Activated CD4-positive, alpha-beta T cell treated with anti-CD3 and anti-CD28 coated beads, Interleukin-2, amount 50 U/mL, for 1 hour (primary cell): Measurements from ENCODE around the gene GALNT9.
"Not testable (repeated sequence)": the region's sequence is repeated elsewhere in the genome, so short reads cannot be mapped to it uniquely, and the experiment has no call there.

Experiments
- DNase-seq: peaks from one replicate; pipeline ENCODE4 v3.0.0-alpha.2; 2020

GALNT9 gene

DNA sequence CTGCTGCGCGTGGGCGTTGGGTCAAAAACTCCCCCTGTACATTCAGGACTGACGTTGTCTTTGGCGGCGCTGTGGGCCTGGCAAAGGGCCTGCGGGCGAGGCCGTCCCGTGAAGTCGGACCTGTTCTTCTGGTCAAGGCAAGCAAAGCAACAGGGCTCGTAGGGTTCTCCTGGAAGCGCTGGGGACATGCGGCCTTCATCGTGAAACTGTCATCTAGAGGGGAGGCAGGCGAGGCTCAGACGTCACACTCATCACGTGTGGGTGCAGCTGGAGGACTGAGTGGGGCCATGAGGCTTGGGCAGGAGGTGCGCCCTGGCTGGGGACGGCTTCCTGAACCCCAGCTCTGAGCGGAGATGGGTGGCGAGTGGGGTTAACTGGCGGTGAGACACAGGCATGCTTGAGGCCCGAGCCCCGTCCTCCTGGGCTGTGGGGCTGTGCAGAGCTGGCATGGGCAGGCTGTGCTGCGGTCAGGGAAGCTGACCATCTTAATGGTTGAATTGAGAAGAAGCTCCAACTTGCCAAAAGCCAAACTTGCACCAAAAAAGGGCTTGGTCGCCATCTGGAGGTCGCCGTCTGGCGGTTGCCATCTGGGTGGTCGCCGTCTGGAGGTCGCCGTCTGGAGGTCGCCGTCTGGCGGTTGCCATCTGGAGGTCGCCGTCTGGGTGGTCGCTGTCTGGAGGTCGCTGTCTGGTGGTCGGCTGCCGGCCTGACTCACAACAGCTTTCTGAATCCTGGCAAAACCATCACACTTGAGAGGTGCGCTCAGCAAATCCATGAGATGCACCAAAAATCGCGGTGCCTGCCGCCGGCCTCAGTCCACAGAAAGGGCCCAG, 119.0 kb downstream of the GALNT9 start:
- DNase-seq = no peak

DNA sequence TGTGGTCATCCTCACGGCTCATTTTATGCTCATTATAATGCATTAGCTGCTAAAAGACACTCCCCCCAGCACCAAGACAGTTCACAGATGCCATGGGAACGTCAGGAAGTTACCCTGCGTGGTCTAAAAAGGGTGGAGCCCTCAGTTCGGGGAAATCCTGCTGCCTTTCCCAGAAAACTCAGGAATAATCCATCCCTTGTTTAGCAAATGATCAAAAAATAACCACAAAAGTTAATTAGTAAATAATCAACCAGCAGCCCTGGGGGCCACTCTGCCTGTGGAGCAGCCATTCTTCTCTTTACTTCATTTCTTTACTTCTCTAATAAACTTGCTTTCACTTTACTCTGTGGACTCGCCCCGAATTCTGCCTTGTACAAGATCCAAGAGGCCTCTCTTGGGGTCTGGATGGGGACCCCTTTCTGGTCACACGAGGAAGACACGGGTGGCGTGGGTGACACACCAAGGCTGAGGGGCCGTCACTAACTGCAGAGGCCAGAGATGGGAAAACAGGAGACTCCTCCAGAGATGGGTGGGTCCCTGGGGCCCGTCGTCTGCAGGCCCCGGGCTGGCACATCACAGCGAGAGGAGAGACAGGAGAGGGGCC, 119.7 kb downstream of the GALNT9 start:
- DNase-seq = no peak

DNA sequence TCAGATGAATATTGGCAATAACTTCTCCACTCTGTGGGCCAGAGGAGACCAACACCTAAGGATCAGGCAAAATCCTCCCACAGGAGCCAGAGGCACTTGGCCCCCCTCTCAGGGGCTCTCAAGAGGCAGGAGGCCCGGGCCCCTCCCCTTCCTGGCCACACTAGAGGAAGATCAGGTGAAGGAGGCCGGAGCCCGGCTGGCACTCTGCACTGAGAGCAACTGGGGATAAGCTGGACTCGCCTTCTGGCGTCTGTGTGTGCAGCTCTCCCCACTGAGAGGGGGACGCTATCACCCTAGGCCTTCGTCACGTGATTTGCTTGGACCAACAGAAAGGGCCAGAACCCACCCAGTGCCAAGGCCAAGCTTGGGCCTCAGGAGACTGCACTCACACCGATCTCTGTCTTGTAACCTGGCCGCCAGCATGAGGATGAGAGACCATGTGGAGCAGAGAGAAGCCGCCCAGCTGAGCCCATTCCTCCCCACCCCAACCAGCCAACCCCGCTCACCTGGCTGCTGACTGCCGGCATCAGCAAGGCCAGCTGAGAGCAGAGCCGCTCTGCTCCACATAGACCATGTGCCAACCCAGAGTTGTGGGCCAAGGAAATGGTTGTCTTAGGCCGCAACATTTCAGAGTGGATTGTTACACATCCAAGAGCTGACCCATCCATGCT, 121.1 kb downstream of the GALNT9 start:
- DNase-seq = no peak

DNA sequence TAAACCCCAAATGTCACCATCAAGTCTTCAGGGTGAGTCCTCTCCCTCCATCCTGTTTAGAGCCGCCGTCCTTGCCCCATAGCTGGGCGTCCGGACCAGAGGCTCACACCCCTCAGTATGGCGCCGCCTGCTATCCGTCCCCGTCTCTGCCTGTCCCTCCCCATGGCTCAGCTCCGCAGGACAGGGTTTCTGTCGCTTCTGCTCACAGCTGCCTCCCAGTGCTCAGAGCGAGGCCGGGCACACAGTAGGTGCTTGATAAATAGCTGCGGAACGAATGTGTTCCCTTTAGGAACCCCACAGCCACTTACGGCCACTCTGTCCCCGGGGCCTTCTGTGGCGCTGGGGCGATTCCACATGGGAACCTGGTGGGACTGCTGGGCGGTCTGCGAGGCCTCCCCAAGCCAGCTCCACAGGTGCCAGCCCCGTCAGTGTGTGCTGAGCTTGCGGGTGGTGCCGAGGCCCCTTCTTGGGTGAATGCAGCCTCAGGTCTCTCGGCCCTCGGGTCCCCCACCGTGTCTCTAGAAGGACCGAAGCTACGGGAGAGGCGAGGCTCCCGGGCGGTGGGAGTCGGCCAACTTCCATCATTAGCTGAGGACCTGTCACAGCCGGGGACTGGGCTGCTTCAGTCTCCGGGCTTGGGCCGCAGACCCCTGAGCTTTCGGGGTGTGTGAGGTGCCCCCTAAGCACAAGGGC, 122.2 kb downstream of the GALNT9 start:
- DNase-seq = no peak

DNA sequence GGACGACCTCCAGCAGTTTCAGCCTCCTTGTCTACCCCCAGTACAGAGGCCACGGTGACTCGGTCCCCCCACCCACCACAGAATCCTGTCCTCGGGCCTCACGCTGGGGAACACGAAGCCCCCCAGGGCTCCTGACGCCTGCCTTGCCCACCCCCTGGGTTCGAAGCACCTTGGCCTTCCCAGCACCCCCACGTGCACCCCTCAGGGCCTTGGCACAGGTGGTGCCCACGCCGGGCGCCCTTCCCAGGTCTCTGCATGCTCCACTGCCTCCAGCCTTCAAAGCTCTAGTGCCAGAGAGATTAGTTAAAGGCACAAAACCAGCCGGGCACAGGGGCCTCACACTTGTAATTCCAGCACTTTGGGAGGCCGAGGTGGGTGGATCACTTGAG, 123.3 kb downstream of the GALNT9 start:
- DNase-seq = no peak

DNA sequence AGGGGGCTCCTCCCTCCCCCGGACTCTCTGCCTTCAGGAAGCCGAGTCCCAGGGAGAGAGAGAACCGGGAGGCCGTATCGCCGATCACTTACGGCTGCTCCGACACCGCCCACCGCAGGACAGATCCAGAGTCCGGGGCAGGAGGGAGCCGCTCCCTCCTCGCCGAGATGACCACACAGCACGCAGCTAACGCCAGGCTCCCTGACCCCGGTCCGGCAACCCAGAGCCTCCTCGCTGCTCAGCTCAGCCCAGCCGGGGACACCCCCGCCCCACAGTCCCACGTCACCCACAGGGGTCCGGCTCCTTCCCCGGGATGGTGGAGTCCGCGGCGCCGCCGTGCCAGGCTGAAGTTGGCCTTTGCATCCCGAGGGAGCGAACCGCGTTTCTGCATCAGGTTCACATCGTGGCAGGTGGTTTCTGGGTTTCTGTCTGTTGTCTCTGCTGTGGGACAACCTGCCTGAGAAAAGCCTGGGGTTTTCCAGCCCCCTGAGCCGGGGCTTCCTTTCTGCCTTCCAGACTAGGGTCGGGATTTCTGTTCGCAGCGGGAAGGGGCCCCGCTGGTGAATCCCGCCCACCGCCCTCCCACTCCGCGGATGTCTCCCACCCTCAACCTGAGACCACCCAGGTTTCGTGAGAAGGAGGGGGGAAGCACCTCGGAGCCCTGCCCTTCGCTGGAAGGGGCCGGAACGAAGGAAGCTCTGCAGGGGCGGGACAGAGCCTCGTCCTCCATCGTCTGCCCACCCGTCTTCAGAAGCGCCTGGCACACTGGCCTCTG, 123.9 kb downstream of the GALNT9 start:
- DNase-seq = no peak

DNA sequence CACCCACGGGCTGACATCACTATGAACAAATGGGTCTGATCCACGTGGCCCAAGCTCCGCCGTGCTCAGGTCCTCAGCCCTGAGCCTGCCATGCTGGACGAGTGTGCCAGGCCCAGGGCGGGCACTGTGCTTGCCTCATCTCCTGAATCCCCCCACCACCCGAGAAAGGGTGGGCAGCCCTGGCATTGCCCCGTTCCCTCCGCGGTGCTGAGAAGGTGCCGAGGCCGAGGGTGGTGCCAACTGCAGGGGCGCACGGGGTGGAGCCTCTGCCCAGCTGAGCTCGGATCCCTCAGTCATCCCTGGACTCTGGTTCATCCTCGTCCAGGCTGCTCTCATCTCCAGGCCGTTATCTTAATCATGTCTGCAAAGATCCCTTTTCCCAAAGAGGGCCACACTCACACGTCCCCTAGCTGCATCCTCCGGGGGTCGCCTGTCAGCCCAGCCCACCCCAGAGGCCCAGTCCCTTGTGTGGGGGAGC, 124.6 kb downstream of the GALNT9 start:
- no peak for DNase-seq

DNA sequence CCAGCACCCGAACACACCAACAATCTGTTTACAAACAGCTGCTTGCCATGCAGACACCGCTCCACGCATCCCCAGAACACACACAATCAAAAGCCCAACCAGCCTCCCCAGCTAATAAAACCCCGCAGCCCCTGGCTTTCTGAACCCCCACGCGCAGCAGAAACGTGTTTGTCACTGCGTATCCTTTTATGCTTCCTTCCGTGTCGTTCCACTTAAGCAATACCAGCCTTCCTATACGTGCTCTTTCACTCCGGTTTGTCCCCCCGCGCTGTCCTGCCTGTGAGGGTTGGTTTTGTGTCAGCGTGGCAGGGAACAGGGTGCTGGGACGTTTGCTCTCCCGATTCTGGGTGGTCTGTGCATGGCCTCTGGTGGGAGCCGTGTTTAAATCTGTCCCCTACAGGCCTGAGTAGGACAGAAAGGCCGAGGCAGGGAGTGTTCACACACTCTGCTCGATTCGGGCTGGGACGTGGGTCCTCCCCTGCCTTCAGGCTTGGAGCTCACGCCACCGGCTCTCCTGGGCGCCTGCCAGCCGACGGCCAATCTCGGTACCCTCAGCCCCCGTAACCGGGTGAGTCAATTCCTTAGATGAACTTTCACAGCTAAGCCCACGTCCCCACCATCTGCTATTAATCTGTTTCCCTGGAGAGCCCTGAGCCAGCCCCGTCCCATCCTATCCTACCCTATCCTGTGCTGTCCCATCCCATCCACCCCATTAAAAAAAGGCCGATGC, 125.2 kb downstream of the GALNT9 start:
- no peak for DNase-seq

DNA sequence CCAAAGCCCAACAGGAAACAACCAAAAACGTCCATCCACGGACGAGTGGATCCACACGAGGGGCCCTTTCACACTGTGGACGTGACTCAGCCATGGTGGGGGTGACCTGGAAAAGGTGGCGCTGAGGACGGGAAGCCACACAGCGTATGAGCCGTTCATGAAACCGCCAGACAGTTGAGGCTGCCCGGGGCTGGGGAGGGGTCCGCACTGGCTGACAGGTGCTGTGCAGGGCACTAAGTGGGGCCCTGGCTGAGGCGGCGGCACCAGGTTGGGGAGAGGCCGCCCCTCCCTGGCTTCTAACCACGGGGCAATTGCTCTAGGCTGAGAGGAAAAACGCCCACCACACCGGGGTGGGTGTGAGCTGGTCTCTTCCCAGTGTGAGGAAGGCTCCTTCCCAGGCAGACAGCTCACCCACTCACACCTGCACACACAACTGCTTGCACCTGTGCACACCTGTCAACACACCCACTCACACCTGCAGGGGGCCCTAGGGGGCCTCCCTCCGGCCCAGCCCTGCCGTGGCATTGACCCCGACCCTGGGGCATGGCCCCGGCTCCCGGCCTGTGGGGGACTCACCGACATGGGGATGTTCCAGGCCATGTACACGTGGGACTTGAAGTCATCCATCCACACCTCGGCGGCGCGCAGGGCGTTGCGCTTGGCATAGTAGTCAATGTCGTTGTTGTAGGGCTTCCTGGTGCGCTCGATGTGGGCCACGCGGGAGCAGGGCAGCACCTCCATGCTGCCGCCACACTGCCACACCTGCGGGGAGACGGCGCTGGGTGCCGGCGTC, 126.3 kb downstream of the GALNT9 start:
- DNase-seq = no peak

DNA sequence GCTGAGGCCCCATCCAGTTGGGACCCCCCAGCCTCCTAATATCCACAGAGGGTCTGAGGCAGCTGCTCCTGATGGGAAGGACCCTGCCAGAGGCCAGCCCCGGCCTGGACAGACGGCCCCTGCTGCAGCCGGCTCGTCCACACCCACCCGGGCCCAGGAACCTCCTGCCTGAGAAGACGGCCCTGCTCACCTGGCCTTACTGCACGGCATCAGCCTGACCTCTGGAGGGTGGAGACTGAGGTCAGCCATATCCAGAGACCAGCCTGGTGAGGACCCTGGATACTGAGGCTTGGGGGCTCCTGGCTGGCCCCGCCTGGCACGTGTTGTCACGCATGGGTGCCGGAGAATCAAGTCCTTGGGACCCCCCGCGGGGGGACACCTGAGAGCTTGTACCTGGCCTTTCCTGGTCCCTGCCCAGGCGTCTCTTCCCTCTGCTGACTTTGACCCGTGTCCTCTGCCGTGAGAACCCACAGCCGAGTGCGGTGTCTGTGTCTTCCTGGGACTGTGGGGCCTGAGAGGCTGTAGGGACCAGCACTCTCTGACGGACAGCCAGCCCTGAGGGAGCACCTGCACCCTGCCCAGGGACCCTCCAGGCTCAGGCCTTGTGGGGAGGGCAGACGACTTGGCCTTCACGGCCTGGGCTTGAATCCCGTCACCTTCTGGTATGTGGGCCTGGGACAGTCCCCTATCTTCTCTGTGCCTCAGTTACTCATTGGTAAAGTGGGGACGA, 127.8 kb downstream of the GALNT9 start:
- DNase-seq = no peak

DNA sequence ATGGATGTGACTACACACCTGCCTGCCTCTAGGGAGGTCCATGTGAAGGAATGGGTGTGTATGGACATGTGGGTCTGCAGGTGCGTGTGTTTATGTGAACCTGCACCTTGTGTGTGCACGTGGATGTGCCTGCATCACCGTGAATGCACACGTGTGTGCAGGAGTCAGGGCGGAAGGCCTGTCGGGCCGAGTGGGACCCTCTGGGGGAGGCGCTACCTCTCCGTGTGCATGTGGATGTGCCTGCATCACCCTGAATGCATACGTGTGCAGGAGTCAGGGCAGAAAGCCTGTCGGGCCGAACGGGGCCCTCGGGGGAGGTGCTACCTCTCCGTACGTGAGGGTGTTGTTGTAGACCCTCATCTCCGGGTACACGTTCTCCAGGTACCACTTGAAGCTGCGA, 128.6 kb downstream of the GALNT9 start:
- no peak for DNase-seq

DNA sequence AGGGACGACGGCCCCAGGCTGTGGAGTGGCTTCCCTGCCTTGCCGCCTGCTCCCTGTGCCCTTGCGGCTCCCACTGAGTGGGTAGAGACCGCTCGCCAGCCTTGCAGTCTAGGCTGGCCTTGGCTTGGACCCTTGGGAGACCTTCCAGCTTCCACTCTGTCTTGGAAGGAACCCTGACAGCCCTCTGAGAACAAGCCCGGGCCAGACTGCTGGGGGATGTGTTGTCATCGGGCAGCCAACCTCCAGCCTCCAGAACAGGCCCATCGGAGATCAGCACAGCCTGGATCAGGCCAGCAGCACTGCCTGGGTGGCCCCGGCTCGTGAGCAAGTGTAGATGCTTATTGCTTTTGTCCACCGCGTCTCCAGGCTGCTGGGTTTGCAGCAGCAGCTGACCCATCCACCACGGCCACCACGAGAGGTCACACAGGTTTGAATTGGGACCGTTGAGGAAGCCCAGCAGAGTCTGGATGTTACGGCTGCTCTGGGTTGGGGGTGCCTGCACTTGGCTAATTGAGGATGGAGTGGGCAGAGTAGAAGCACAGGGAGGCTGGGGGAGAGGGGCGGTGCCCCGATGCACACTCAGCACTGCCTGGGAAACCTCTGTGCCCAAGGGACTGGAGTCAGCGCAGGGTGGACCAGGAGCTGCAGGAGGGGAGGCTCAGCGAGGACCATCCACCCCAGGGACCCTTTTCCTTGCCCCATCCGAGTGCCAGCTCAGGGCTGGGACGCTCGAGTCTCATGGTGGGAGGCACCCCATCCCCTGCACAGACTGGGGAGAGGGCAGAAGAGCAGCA, 129.7 kb downstream of the GALNT9 start:
- no peak for DNase-seq

DNA sequence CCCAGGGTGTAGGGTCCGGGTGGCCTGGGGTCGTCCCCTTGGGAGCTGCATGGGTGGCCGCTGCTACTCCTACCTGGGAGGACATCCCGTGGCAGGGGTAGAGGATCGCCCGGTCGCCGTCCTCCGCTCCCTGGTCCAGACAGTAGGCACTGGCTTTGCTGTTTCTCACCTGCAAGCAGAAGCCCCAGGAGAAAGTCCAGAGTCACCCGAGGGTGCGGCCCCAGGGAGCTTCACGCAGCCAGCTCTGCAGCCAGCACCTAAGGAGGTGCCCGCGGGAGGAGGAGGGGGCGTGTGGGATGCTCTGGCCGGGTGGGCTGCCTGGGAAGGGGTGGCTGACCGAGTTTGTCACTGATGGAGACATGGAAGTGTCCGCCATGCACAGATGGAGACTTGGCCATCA, 130.3 kb downstream of the GALNT9 start:
- DNase-seq = no peak

DNA sequence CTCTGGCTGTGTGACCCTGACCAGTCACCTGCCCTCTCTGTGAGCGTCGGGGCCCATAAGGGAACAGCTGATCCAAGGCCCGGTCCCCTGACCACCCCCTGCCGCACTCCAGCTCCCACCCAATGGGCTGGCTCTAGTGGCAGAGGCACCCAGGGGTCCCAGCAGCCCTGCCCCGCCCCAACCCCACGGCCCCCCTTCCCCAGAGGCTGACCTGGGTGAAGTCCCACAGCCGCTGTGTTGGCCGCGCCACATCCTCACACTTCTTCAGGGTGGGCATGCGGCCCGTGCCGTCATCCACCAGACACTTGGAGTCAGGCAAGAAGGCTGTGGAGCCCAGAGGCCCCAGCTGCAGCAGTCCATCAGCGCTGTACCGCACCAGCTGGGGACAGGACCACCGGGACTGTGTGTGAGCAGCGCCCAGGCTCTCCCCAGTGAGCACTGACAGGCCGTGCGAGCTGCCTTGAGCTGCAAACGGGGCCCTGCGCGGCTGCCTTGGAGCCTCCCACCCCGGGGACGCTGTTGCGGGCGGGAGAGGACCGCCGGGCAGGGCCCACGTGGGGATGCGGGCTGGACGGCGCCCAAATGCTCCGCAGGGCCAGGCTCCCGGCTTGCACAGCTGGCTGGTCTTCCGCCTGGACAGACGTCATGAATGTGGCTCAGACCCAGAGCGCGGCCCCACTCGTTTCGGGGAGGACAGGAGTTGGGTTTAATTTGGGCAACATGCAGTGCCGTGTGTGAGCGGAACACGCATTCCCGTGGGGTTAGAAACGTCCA, 131.6 kb downstream of the GALNT9 start:
- DNase-seq = no peak

DNA sequence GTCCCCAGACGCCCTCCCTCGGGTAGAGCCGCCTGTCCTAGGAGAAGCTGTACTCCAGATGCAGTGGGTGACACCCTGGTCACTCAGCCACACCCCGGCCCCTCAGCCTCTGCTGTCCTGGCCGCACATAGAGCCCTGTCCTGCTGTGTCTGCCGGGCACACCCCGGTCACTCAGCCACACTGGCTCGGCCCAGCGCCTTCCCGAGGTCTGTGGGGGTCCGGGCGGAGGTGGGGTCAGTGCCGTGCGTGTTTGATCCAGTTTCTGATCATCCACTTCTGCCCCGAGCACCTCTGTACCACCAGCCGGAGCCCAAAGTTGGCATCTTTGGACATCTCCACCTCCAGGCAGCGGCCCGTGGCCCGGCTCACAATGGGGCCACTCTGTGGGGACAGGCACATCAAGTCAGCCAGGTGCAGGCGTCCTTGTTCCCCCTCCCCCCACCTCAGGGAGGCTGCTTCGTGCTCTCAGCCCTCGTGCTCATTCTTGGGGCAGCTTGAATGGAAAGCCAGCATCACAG, 132.5 kb downstream of the GALNT9 start:
- no peak for DNase-seq

DNA sequence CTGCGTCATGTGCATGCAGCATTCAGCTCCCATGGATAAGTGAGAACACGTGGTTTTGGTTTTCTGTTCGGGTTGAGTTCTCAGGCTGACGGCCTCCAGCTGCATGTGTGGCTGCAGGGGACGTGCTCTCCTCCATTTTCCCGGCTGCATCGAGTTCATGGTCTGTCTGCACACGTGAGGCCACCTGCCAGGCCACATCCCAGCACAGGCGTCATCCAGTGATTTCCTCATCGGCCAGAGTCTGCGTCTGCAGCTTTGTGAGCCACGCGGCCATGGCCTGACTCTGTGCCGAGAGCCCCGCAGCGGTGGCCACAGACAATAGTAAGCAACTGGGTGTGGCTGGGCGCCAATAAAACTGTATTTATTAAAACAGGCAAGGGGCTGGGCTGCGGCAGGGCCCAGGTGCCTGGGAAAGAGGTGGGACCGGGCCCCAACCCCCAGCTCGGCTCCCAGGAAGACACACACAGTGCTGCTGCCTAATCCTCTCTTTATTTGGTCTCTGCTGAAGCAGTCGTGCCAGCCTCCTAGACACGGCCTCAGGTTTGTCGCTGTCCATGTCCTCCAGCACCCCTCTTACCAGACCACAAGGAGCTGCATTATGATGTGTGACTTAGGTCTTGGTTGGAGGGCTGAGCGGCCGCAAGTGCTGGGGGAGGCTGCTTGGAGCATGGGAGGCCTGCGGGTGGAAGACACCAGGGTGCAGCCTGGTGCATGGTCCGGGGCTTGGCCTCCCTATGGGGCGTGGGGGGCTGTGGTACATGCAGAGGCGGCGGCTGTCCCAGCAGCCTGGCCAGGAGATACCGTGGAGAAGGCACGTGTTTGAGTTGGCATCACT, 133.1 kb downstream of the GALNT9 start:
- no peak for DNase-seq

DNA sequence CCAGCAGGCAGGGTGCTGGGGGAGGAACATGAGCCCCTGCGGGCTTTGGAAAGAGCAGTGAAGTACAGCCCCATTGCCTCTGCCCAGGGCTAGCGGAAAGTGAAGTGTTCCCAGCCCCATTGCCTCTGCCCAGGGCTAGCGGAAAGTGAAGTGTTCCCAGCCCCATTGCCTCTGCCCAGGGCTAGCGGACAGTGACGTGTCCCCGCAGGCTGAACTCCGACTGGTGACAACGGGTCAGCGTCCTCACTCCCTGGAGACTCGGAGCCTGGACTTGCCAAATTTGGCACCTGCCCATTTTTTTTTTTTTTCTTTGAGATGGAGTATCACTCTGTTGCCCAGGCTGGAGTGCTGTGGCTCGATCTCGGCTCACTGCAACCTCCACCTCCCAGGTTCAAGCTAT, 134.1 kb downstream of the GALNT9 start:
- not testable (repeated sequence) for DNase-seq
